Measurements from ENCODE around the gene PLCD1. TPM values are rescaled to one million over a fixed set of nuclear protein-coding genes. Genes with fewer than 3 reads are reported as not detected.

The PLCD1 gene
- total and polyA plus RNA-seq, 2 of the 13 experiments (the other 11 are each of a cell fraction or from before 2014, with no cell fraction given), result 10.1 to 12.4 TPM

DNA sequence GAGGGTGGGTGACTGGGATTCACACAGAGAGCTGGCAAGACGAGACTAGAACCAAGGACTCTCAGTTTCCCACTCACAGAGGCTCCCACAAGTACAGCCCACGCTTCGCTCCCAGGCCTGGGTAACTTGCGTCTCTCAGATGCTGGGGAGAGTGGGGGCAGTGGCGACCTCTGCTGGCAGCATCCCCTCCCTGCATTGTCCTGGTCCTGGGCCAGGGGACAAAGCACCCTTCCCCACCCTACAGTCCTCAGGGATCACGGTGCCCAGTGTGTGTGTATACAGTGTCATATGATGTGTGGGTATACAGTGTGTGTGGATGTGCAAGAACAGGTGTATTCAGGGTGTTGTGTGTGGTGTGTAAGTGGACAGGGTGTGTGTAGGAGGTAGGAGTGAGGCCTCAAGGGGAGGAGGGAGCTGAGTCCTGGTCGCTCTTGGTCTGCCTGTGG, 26.0 kb downstream of the PLCD1 start (continued):
- TF ChIP-seq TCF7L2 (IDR thresholded peaks at IDR 0.05; ENCODE audit: low read depth, low read length), result no peak
- TF ChIP-seq NRL (CRISPR knock-in tag; IDR thresholded peaks at IDR 0.05; ENCODE audit: borderline replicate concordance), result no peak; the same call in 1 of the 2 replicates
- TF ChIP-seq, protein P1, sequence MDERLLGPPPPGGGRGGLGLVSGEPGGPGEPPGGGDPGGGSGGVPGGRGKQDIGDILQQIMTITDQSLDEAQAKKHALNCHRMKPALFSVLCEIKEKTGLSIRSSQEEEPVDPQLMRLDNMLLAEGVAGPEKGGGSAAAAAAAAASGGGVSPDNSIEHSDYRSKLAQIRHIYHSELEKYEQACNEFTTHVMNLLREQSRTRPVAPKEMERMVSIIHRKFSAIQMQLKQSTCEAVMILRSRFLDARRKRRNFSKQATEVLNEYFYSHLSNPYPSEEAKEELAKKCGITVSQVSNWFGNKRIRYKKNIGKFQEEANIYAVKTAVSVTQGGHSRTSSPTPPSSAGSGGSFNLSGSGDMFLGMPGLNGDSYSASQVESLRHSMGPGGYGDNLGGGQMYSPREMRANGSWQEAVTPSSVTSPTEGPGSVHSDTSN (CRISPR knock-in tag; IDR thresholded peaks at IDR 0.05), result no peak
- TF ChIP-seq ZNF577 (CRISPR knock-in tag; IDR thresholded peaks at IDR 0.05; ENCODE audit: borderline replicate concordance, low read depth), result no peak
- TF ChIP-seq ZFP1 (CRISPR knock-in tag; IDR thresholded peaks at IDR 0.05), result no peak
- no peak for TF ChIP-seq SIX1 (CRISPR knock-in tag; IDR thresholded peaks at IDR 0.05; ENCODE audit: borderline replicate concordance)
- TF ChIP-seq, protein P2, sequence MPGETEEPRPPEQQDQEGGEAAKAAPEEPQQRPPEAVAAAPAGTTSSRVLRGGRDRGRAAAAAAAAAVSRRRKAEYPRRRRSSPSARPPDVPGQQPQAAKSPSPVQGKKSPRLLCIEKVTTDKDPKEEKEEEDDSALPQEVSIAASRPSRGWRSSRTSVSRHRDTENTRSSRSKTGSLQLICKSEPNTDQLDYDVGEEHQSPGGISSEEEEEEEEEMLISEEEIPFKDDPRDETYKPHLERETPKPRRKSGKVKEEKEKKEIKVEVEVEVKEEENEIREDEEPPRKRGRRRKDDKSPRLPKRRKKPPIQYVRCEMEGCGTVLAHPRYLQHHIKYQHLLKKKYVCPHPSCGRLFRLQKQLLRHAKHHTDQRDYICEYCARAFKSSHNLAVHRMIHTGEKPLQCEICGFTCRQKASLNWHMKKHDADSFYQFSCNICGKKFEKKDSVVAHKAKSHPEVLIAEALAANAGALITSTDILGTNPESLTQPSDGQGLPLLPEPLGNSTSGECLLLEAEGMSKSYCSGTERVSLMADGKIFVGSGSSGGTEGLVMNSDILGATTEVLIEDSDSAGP (CRISPR knock-in tag; IDR thresholded peaks at IDR 0.05; ENCODE audit: borderline replicate concordance), result peak; percentile 40; the same call in 1 of the 2 replicates
- no peak for TF ChIP-seq ZNF496 (CRISPR knock-in tag; IDR thresholded peaks at IDR 0.05; ENCODE audit: insufficient replicate concordance)
- TF ChIP-seq, protein P3, sequence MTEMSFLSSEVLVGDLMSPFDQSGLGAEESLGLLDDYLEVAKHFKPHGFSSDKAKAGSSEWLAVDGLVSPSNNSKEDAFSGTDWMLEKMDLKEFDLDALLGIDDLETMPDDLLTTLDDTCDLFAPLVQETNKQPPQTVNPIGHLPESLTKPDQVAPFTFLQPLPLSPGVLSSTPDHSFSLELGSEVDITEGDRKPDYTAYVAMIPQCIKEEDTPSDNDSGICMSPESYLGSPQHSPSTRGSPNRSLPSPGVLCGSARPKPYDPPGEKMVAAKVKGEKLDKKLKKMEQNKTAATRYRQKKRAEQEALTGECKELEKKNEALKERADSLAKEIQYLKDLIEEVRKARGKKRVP (CRISPR knock-in tag; IDR thresholded peaks at IDR 0.05), result no peak
- TF ChIP-seq ZBTB7B (CRISPR knock-in tag; IDR thresholded peaks at IDR 0.05), result no peak
- TF ChIP-seq MAFG (CRISPR knock-in tag; IDR thresholded peaks at IDR 0.05), result no peak
- TF ChIP-seq TGIF2 (CRISPR knock-in tag; IDR thresholded peaks at IDR 0.05), result no peak
- TF ChIP-seq, protein P4, sequence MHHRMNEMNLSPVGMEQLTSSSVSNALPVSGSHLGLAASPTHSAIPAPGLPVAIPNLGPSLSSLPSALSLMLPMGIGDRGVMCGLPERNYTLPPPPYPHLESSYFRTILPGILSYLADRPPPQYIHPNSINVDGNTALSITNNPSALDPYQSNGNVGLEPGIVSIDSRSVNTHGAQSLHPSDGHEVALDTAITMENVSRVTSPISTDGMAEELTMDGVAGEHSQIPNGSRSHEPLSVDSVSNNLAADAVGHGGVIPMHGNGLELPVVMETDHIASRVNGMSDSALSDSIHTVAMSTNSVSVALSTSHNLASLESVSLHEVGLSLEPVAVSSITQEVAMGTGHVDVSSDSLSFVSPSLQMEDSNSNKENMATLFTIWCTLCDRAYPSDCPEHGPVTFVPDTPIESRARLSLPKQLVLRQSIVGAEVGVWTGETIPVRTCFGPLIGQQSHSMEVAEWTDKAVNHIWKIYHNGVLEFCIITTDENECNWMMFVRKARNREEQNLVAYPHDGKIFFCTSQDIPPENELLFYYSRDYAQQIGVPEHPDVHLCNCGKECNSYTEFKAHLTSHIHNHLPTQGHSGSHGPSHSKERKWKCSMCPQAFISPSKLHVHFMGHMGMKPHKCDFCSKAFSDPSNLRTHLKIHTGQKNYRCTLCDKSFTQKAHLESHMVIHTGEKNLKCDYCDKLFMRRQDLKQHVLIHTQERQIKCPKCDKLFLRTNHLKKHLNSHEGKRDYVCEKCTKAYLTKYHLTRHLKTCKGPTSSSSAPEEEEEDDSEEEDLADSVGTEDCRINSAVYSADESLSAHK (CRISPR knock-in tag; IDR thresholded peaks at IDR 0.05; ENCODE audit: borderline replicate concordance), result no peak
- no peak; the same call in 1 of the 2 replicates for TF ChIP-seq ZNF350 (CRISPR knock-in tag; IDR thresholded peaks at IDR 0.05; ENCODE audit: borderline replicate concordance, low read depth)
- no peak for TF ChIP-seq XBP1 (CRISPR knock-in tag; IDR thresholded peaks at IDR 0.05)
- TF ChIP-seq, protein P5, sequence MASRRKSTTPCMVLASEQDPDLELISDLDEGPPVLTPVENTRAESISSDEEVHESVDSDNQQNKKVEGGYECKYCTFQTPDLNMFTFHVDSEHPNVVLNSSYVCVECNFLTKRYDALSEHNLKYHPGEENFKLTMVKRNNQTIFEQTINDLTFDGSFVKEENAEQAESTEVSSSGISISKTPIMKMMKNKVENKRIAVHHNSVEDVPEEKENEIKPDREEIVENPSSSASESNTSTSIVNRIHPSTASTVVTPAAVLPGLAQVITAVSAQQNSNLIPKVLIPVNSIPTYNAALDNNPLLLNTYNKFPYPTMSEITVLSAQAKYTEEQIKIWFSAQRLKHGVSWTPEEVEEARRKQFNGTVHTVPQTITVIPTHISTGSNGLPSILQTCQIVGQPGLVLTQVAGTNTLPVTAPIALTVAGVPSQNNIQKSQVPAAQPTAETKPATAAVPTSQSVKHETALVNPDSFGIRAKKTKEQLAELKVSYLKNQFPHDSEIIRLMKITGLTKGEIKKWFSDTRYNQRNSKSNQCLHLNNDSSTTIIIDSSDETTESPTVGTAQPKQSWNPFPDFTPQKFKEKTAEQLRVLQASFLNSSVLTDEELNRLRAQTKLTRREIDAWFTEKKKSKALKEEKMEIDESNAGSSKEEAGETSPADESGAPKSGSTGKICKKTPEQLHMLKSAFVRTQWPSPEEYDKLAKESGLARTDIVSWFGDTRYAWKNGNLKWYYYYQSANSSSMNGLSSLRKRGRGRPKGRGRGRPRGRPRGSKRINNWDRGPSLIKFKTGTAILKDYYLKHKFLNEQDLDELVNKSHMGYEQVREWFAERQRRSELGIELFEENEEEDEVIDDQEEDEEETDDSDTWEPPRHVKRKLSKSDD (CRISPR knock-in tag; IDR thresholded peaks at IDR 0.05; ENCODE audit: low read depth), result no peak
- TF ChIP-seq, protein P6, sequence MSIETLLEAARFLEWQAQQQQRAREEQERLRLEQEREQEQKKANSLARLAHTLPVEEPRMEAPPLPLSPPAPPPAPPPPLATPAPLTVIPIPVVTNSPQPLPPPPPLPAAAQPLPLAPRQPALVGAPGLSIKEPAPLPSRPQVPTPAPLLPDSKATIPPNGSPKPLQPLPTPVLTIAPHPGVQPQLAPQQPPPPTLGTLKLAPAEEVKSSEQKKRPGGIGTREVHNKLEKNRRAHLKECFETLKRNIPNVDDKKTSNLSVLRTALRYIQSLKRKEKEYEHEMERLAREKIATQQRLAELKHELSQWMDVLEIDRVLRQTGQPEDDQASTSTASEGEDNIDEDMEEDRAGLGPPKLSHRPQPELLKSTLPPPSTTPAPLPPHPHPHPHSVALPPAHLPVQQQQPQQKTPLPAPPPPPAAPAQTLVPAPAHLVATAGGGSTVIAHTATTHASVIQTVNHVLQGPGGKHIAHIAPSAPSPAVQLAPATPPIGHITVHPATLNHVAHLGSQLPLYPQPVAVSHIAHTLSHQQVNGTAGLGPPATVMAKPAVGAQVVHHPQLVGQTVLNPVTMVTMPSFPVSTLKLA (IDR thresholded peaks at IDR 0.05), result peak; percentile 8; the same call in 1 of the 2 replicates
- TF ChIP-seq MXI1 (IDR thresholded peaks at IDR 0.05; ENCODE audit: borderline replicate concordance, low read depth, low read length), result peak; percentile 26; the same call in 1 of the 3 replicates
- no peak for TF ChIP-seq HMG20B (CRISPR knock-in tag; conservative IDR thresholded peaks at IDR 0.05)
- TF ChIP-seq U2AF1 (optimal IDR thresholded peaks at IDR 0.05; ENCODE audit: low read depth, low read length), result no peak

All from HepG2 (cell line).